NCI-H1105 treated with DMSO at 0.1 percent for 48 hours (cell line): ENCODE results near the gene TMTC4.
A peak's percentile ranks its signal among the peaks of the same experiment; 100 is the strongest.
"Not testable (repeated sequence)": the region's sequence is repeated elsewhere in the genome, so short reads cannot be mapped to it uniquely, and the experiment has no call there.

Experiments
- DNase-seq: peaks from one replicate; lab custom pipeline; 2025; lab: John Stamatoyannopoulos, UW

Gene TMTC4

GRCh38 chr13:100581504-100581903 is 93.1 kb downstream of the TMTC4 start:
- DNase-seq = no peak

- DNase-seq = no peak
Observed at GRCh38 chr13:100581030-100581429, 93.6 kb downstream of the TMTC4 start.

- DNase-seq = no peak
Observed at GRCh38 chr13:100580045-100580444, 94.5 kb downstream of the TMTC4 start.

GRCh38 chr13:100577239-100577638 is 97.4 kb downstream of the TMTC4 start:
- not testable (repeated sequence) for DNase-seq

- DNase-seq = peak; percentile 58
Observed at GRCh38 chr13:100573121-100573520, 101.5 kb downstream of the TMTC4 start.

GRCh38 chr13:100566543-100566942 is 108.1 kb downstream of the TMTC4 start:
- DNase-seq = no peak

- no peak for DNase-seq
Observed at GRCh38 chr13:100565286-100565685, 109.3 kb downstream of the TMTC4 start.

GRCh38 chr13:100564444-100565223 is 110.0 kb downstream of the TMTC4 start:
- no peak for DNase-seq

GRCh38 chr13:100563779-100564178 is 110.8 kb downstream of the TMTC4 start:
- no peak for DNase-seq

- no peak for DNase-seq
Observed at GRCh38 chr13:100561599-100562204, 112.9 kb downstream of the TMTC4 start.

- no peak for DNase-seq
Observed at GRCh38 chr13:100561158-100561499, 113.5 kb downstream of the TMTC4 start.

GRCh38 chr13:100560498-100561157 is 114.0 kb downstream of the TMTC4 start:
- no peak for DNase-seq

GRCh38 chr13:100559886-100560285 is 114.7 kb downstream of the TMTC4 start:
- DNase-seq = no peak
